HAP-1 (cell line): ENCODE measurements around the gene DEXI.
"Not testable (repeated sequence)": the region's sequence is repeated elsewhere in the genome, so short reads cannot be mapped to it uniquely, and the experiment has no call there.

Experiments
- DNase-seq, 2 experiments: peaks; one replicate each; pipeline ENCODE4 v3.0.0-alpha.2; 2016 to 2020; ENCODE audit warnings: low spot score in 2 of 2
- H3K27me3 ChIP-seq: fragments of 250-450 bp; sonication (Bioruptor Pico); 2 replicates; pipeline ENCODE4 v1.5.1; 2020; ENCODE audit warnings: low read depth, mild to moderate bottlenecking, moderate library complexity
- H3K36me3 ChIP-seq: fragments of 250-450 bp; sonication (Bioruptor Pico); replicated peaks from 2 replicates; pipeline ENCODE4 v1.5.1; 2020; ENCODE audit warnings: mild to moderate bottlenecking
- H3K4me1 ChIP-seq: fragments of 250-450 bp; sonication (Bioruptor Pico); 2 replicates; pipeline ENCODE4 v1.5.1; 2020; ENCODE audit warnings: mild to moderate bottlenecking
- H3K4me3 ChIP-seq: fragments of 250-450 bp; sonication (Bioruptor Pico); 2 replicates; pipeline ENCODE4 v1.5.1; 2020; ENCODE audit warnings: mild to moderate bottlenecking, moderate library complexity
- H3K9me3 ChIP-seq: fragments of 250-450 bp; sonication (Bioruptor Pico); 2 replicates; pipeline ENCODE4 v1.5.1; 2020; ENCODE audit warnings: mild to moderate bottlenecking, moderate library complexity
- in situ Hi-C: fragments of 300-500 bp; cut with MboI; formaldehyde crosslinking; loops from 3 replicates; pipeline ENCODE4 v1.14.3; 2020; ENCODE audit warnings: low sequenced_read_pairs, inconsistent platforms, mixed read lengths

The DEXI gene

DNA sequence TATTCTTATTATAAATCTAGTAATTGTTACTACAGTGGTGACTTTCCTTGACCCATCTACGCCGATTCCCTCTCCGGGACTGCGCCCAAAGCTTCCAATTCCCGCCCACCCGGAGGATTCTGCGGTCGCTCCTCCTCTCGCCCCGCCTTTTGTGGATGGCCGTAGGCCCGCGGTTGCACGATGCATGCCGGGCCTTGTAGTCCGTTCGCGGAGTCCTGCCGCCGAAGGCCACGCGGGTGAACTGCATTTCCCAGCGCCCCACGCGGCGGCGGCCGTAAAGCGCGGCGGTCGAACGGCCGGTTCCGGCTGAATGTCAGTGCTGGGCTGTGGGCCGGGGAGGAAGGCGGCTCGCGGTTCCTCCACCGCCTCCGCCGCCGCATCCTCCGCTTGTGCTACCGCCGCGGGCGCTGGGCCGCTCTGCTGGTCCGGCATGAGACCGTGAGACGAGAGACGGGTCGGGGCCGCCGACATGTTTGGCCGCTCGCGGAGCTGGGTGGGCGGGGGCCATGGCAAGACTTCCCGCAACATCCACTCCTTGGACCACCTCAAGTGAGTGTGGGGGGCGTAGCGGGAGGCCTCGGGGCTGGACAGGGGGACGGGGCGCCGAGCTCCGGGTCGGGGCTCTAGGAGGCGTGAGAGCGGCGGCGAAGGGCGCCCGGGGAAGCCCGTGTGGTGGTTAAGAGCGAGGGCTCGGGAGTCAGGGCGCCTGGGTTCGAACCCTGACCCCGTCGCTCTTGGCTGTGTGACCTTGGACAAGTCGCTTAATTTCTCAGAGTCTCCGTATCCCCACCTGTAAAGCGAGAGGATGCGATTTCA is 2.2 kb upstream of the DEXI start, which contains the start of gene CLEC16A:
Gene CLEC16A, plus strand, starts transcription at position 316 of the 816 bp plus-strand sequence. Its CDS starts 154 bp downstream, at position 470.
- Histone ChIP-seq H3K4me1 (peaks cover 32% of the 10 kb centered on the region), H3K9me3 (no peaks in the 10 kb centered on the region), H3K36me3 (0 out of 2 replicates have a peak, but pooled peaks cover 3% of the 10 kb centered on the region), H3K27me3 (no peaks in the 10 kb centered on the region), H3K4me3 (peak within 1 kb of the TSS; percentile 90)
- in situ Hi-C loops = no loop called here
- peak; percentile 92 to 97 for DNase-seq

DNA sequence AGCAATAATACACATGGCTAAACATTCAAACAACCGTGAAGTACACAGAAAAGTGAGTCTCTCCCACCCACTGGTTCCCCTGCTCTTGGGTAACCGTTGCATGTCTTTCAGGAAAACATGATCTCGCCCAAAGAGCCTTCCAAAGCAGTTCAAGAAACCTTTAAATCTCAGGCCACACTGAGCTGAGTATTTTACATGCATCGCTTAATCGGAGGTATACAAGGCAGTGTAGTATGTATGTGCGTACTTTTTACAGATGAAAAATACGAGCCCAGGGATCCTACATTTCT is 741 bp upstream of the DEXI start:
- Histone ChIP-seq H3K4me1 (peaks cover 32% of the 10 kb centered on the region), H3K27me3 (no peaks in the 10 kb centered on the region), H3K36me3 (0 out of 2 replicates have a peak, but pooled peaks cover 3% of the 10 kb centered on the region), H3K9me3 (no peaks in the 10 kb centered on the region), H3K4me3 (peak overlapping the region; percentile 58)
- DNase-seq = no peak
- in situ Hi-C loops = no loop called here

DNA sequence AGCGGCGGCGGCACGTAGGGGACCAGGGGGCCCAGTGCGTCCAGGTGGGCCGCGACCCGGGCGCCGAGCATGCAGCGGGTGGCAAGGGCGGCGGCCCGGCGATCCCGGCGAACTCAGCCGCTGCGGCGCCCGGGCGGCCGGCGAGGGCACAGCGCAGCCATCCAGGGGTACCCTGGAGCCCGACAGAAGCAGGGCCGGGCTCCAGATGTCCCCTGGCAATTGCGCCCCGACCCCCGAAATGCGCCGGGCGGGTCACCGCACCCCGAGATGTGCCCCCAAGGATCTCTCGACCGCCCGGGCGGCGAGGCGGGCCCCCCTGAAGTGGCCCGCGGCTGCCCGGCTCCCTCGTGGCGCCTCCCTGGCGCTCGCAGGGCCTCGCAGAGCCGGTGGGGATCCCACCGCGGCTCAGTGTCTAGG is 325 bp downstream of the DEXI start:
- H3K27me3 ChIP-seq, in situ Hi-C loops, H3K9me3 ChIP-seq, H3K36me3 ChIP-seq, DNase-seq: not testable (repeated sequence)
- H3K4me3 ChIP-seq = peak overlapping the region; percentile 58
- H3K4me1 ChIP-seq = peaks cover 32% of the 10 kb centered on the region

DNA sequence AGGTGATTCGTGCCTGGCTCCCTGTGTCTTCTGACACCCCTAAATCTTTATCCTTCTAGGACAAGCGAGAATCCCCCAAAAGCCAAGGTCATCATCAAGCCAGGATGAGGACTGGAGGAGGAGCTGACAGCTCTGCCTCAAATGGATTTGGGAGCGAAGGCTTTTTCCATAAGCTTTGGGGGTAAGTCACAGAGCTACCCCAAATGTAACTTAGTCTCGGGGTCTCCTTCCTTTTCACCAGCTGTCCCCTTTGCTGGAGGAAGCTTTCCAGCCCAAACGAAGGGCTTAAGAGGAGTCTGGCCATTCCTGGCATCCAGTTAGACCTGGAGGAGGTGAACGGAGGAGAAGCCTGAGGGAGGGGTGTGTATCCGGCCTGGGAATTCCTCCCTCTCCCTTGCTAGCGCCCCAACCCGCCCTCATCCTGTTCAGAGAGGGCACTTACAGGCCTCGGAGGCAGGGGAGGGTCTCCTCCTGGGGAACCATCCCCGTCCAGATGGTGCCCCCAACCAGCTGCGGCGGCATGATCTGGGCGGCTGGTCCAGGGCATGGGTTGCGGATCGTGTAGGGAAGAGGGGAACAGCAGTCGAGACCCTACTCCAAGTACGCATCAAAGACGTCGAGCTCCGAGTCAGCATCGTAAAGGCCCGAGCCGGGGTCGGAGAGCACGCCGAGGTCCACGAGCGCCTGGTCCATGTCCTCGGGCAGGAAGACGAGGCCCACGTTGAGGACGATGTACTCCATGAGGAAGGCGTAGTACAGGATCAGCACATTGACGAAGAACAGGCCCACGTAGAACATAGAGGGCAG is 938 bp downstream of the DEXI start:
- in situ Hi-C loops = no loop called here
- peak in 1 of 2 experiments; percentile 31 for DNase-seq

DNA sequence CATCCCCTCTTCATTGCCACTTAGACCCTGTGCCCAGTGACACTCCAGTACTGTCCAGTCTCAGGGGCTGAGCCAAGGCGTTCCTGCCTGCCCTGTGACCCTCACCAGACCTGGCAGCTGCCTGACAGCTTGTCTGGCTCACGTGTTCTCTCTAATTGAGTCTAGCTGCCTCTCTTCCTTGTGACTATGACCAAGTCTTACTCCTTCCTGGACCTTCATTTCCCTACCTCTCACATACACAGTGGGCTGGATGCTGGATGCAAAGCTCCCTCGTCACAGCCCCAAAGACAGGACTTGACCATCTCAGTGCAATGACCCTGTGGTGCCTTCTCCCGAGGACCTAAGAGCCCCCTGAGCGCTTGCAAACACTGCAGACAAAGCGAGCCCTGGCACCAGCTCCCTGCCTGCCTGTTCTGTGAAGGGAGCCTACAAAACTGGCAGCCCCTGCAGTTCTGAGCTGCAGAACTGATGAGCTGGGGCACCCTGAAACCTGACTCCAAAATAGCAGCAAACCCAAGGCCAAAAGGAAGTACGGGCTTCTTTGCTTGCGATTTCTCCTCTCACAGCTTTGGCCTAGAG is 1.7 kb downstream of the DEXI start:
- H3K4me3 ChIP-seq = peak overlapping the region; percentile 58
- peak in 1 of 2 experiments; percentile 3 for DNase-seq
- peaks cover 28% of the 10 kb centered on the region for H3K4me1 ChIP-seq
- in situ Hi-C loops = no loop called here
- no peaks in the 10 kb centered on the region for H3K9me3 ChIP-seq
- H3K27me3 ChIP-seq = no peaks in the 10 kb centered on the region
- peaks cover 12% of the 10 kb centered on the region for H3K36me3 ChIP-seq

More for the DNA sequence above, 938 bp downstream of the DEXI start:
- Histone ChIP-seq H3K4me1 (peaks cover 32% of the 10 kb centered on the region), H3K4me3 (peak overlapping the region; percentile 58), H3K36me3 (peaks cover 12% of the 10 kb centered on the region), H3K9me3 (no peaks in the 10 kb centered on the region), H3K27me3 (no peaks in the 10 kb centered on the region)

DNA sequence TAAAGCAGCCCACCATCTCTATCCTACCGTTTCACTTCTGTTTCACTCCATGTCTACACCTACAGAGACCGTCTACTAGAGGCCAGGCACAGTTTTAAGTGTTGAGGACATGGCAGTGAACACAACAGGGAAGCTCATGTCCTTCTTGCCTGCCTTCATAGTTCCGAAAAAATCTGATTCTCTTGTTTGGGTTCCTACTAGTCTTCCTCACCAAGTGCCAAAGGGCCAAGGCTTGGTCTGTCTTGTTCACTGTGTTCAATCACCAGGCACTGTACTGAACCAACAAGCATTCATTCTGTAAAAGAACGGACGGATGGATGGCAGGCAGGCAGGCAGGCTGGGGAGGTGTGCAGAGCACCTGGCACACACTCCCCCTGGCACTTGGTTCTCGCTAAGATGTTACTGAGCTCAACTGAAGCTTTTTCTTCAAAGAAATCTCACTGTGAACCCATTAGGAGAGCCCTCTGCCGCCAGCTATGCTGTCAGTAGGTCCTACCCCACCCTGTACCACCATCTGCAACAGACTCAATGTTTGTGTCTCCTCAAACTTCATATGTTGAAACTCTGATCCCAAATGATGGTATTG is 2.5 kb downstream of the DEXI start:
- in situ Hi-C loops = no loop called here
- H3K4me3 ChIP-seq = peak overlapping the region; percentile 58

DNA sequence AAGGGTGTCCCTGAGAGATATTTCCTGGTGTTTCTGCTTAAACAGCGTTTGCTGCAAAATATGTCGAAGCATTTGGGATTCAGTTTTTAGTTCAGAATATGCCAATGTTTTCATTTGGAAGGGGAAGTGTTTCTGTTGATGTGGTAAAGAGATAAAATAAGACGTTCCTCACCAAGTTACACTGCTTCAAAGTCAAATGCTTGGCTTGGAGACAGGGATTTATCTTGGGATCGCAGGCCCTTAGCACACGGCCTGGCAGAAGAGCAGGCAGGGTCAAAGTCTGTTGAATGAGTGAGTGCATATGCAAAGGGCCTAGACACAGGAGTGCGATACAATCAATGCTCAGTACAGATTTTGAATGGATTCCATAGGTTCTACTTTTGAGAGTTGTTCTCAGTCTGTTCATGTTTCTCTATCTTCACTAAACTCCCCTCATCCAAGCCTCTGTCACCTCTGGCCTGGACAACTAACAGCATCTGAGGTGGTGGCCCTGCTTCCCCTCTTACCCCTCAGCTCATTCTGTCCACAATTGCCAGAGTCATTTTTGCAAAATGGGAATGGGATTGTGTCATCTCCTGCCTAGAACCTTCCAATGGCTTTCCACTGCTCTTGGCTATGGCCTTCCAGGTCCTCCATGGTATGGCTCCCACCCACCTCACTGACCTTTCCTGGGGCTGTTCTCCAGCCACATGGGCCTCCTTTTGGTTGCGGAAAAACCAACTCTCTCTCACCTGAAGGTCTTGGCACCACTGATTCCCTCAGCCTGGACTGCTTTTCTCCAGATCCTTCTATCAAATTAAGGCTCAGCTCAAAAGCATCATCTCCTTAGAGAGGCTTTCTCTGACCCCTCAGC is 3.2 kb downstream of the DEXI start:
- no peak for DNase-seq
- Histone ChIP-seq H3K36me3 (peaks cover 12% of the 10 kb centered on the region), H3K4me3 (no peak overlapping the region), H3K9me3 (no peaks in the 10 kb centered on the region), H3K4me1 (peaks cover 23% of the 10 kb centered on the region), H3K27me3 (no peaks in the 10 kb centered on the region)
- in situ Hi-C loops = no loop called here

More for the DNA sequence above, 2.5 kb downstream of the DEXI start:
- Histone ChIP-seq H3K36me3 (peaks cover 12% of the 10 kb centered on the region), H3K4me1 (peaks cover 23% of the 10 kb centered on the region), H3K27me3 (no peaks in the 10 kb centered on the region), H3K9me3 (no peaks in the 10 kb centered on the region)
- no peak for DNase-seq

DNA sequence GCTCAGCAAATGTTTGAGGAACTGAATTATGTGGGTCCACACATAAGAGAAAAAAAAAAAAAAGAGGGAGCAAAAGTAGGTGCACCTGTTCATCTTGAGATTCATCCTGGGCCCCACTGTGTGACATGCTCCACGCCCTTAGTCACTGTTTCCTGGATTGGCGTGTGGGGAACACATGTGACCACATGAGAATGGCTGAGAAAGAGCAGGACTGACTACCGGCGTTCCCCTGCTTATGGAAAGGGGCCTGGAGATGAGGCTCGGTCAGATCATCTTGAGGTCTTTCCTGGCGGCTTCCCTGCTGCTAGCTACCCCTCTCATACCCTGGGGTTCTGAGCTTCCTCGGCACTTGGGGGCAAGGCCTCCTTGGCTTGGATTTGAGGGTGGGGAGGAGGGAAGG is 3.9 kb downstream of the DEXI start:
- Histone ChIP-seq H3K36me3 (peaks cover 12% of the 10 kb centered on the region), H3K27me3 (no peaks in the 10 kb centered on the region), H3K9me3 (no peaks in the 10 kb centered on the region), H3K4me1 (peaks cover 16% of the 10 kb centered on the region), H3K4me3 (no peak overlapping the region)
- in situ Hi-C loops = no loop called here
- DNase-seq = no peak

DNA sequence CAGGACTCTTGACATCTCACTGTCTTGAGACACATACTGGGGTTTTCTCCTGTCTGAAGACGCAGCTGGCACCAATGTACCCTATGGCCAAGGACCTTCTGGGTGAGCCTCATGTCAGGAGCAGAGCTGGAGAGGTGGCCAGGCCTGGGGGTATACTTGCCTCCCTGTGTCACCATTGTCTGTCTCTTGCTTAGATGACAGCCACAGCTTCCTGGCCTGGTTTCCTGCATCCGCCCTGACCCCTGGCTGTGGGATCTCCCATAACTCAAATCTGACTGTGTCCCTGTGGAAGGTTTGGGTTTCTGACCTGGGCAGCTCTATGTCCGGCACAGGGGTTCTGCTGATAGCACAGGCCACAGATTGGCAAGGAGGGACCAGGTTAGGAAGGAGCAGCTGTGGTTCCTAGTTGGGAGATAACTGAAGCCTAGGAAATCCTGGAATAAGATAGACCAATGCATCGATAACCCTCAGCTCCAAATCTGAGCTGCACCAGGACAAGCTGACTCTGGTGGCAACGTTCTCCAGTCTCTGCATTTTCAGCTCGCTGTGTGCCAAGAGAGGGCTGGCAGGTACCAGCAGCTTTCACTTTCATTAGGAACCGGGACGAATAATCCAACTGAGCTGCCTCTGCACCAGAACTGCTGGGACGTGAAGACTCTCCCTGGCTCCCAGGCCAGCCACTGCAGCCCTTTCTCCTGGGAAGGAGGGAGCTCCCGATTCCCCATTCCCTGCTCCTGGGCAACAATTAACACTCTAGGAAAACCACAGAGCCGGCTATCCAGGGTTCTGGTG is 5.0 kb downstream of the DEXI start:
- Histone ChIP-seq H3K27me3 (no peaks in the 10 kb centered on the region), H3K36me3 (peaks cover 12% of the 10 kb centered on the region), H3K4me3 (no peak overlapping the region), H3K4me1 (peaks cover 8% of the 10 kb centered on the region; the same call in 1 of the 2 replicates), H3K9me3 (no peaks in the 10 kb centered on the region)
- in situ Hi-C loops = no loop called here
- no peak for DNase-seq

DNA sequence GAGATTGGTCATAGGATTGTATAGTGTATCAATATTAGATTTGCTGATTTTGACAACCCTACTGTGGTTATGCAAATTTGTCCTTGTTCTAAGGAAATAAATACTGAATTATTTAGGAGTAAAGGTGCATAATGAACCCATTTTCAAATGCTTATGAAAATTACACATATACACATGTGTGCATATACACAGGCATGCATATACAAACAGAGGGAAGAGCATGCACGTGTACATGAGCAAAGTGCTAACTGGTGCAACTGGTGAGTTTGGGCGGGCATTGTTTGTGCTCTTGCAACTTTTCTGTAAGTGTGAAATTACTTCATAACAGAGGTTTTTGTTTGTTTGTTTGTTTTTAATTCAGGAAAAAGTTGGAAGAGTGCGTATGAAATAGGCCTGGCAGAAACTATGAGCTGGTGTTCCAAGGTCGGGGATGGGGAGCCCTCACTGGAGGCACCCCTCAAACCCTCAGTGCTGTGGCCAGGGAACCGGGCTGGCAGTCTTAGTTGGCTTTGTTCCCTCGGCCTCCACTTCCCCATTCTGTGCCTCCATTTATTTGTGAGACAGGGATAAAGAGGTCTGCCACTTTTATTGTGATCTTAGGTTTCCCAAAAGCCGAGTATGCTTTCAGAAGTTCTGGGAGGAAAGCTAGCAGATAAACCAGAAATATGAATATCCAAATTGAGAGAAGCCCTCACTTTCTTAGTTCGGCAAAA is 5.8 kb downstream of the DEXI start:
- in situ Hi-C loops = no loop called here
- peaks cover 13% of the 10 kb centered on the region for H3K36me3 ChIP-seq
- H3K4me3 ChIP-seq = no peak overlapping the region
- H3K9me3 ChIP-seq = no peaks in the 10 kb centered on the region
- no peak for DNase-seq
- peaks cover 8% of the 10 kb centered on the region; the same call in 1 of the 2 replicates for H3K4me1 ChIP-seq
- H3K27me3 ChIP-seq = no peaks in the 10 kb centered on the region

DNA sequence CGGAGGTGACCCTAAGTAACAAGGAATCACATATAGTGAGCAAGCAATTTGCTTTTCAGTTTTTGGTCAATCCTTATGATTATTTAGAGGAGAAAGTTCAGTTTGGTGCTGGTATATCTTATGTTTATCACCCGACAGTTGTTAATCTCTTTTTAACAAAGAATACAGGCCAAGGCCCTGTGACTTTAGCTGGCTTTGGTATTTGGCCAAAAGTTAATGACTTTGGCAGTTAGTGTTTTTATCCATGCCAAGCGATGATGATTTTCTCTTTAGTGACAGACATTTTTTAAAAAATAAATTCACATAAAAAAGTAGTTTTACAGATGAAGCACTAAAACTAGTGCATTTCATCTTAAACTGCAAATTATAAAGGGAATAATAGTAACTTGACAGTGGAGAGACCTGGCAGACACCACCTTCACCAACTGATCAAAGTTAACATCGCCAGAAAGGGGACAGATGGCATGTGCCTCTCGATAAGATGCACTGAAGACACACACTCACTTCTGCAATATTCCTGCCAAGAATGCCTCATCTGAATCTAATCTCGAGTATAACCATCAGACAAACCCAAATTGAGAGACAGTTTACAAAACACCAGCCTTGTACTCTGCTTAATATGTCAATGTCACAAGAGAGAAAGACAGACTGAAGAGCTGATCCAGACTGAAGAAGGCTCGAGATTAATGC is 6.9 kb downstream of the DEXI start:
- Histone ChIP-seq H3K36me3 (peaks cover 16% of the 10 kb centered on the region), H3K27me3 (no peaks in the 10 kb centered on the region), H3K4me3 (no peak overlapping the region), H3K9me3 (no peaks in the 10 kb centered on the region), H3K4me1 (peaks cover 7% of the 10 kb centered on the region; the same call in 1 of the 2 replicates)
- in situ Hi-C loops = no loop called here
- no peak for DNase-seq
